Stomach (tissue), 4 donors: ENCODE data around the gene ANKRD13C.

Experiments
- CTCF ChIP-seq, 7 experiments: fragments of 450-650 bp in 4 of 7; fragments of 200-600 bp in 3 of 7; sonication (generic) in 3 of 7; IDR thresholded peaks; one replicate each; pipeline ENCODE4 v1.5.1; 2016 to 2019; ENCODE audit warnings: antibody characterized with exemption in 7 of 7, control low read depth in 2 of 7, mild to moderate bottlenecking in 1 of 7
- EP300 ChIP-seq: sonication (generic); formaldehyde crosslinking; IDR thresholded peaks from one replicate; pipeline ENCODE4 v1.6.1; 2017; ENCODE audit warnings: antibody characterized with exemption
- POLR2A ChIP-seq, 4 donors: fragments of 450-650 bp; IDR thresholded peaks; one replicate each; pipeline ENCODE4 v1.6.1; 2016; ENCODE audit warnings: antibody characterized with exemption in 4 of 4, control low read depth in 2 of 4, mild to moderate bottlenecking in 1 of 4, moderate library complexity in 1 of 4
- POLR2AphosphoS5 ChIP-seq, 3 donors: sonication (generic); formaldehyde crosslinking; IDR thresholded peaks; one replicate each; pipeline ENCODE4 v1.6.1; 2016; ENCODE audit warnings: antibody characterized with exemption in 3 of 3

GRCh38 chr1:70400335-70400734 lies 45.8 kb upstream of the ANKRD13C start:
- TF ChIP-seq CTCF (IDR thresholded peaks at IDR 0.05), result no peak
- TF ChIP-seq POLR2AphosphoS5 (IDR thresholded peaks at IDR 0.05), result no peak
- no peak for TF ChIP-seq EP300
- no peak for TF ChIP-seq POLR2A (IDR thresholded peaks at IDR 0.05)
